ENCODE data around the gene SHISA9. TPM values are rescaled to one million over a fixed set of nuclear protein-coding genes. Genes with fewer than 3 reads are reported as not detected.
"Not testable (repeated sequence)": the region's sequence is repeated elsewhere in the genome, so short reads cannot be mapped to it uniquely, and the experiment has no call there.

SHISA9 gene
- total and polyA plus RNA-seq, 2 donors from 2014 or later, result 0.95 to 2.8 TPM

GRCh38 chr16:12917246-12917645 lies 15.8 kb downstream of the SHISA9 start:
- TF ChIP-seq CTCF (IDR thresholded peaks at IDR 0.05; ENCODE audit: borderline replicate concordance, extremely low read depth, insufficient read depth), result no peak
- FAIRE-seq (no peak), DNase-seq (no peak)
- H3K27ac ChIP-seq (ENCODE audit: low read depth in 2 of 2, low read length in 2 of 2), result no peak overlapping the region
- intact Hi-C loops (cut with DNase I), result no loop called here
- no peaks in the 10 kb centered on the region for H3K27me3 ChIP-seq (ENCODE audit: control insufficient read depth, insufficient read depth, low read length)
- H3K36me3 ChIP-seq (ENCODE audit: control insufficient read depth in 2 of 3, insufficient read depth in 3 of 3, low read length in 3 of 3), result no peaks in the 10 kb centered on the region
- H3K9ac ChIP-seq (ENCODE audit: low read length in 3 of 3), result no peak overlapping the region
- H3K9me3 ChIP-seq (ENCODE audit: control insufficient read depth in 2 of 3, insufficient read depth in 1 of 3, low read length in 3 of 3), result no peaks in the 10 kb centered on the region
- H3K4me3 ChIP-seq (ENCODE audit: low read length in 3 of 3), result no peak overlapping the region
- no peaks in the 10 kb centered on the region for H3K4me1 ChIP-seq (ENCODE audit: control insufficient read depth in 2 of 3, insufficient read depth in 2 of 3, low read depth in 1 of 3, low read length in 3 of 3)

GRCh38 chr16:12917653-12918052 lies 16.3 kb downstream of the SHISA9 start:
- TF ChIP-seq CTCF (IDR thresholded peaks at IDR 0.05; ENCODE audit: borderline replicate concordance, extremely low read depth, insufficient read depth), result no peak
- Histone ChIP-seq H3K36me3 (ENCODE audit: control insufficient read depth in 2 of 3, insufficient read depth in 3 of 3, low read length in 3 of 3) (no peaks in the 10 kb centered on the region), H3K9ac (ENCODE audit: low read length in 3 of 3) (no peak overlapping the region), H3K4me3 (ENCODE audit: low read length in 3 of 3) (no peak overlapping the region), H3K9me3 (ENCODE audit: control insufficient read depth in 2 of 3, insufficient read depth in 1 of 3, low read length in 3 of 3) (no peaks in the 10 kb centered on the region), H3K27ac (ENCODE audit: low read depth in 2 of 2, low read length in 2 of 2) (no peak overlapping the region), H3K27me3 (ENCODE audit: control insufficient read depth, insufficient read depth, low read length) (no peaks in the 10 kb centered on the region), H3K4me1 (ENCODE audit: control insufficient read depth in 2 of 3, insufficient read depth in 2 of 3, low read depth in 1 of 3, low read length in 3 of 3) (no peaks in the 10 kb centered on the region)
- no peak for DNase-seq
- no peak for FAIRE-seq
- intact Hi-C loops (cut with DNase I), result no loop called here

- Histone ChIP-seq H3K4me3 (ENCODE audit: low read length in 3 of 3) (no peak overlapping the region), H3K9ac (ENCODE audit: low read length in 3 of 3) (no peak overlapping the region), H3K27me3 (ENCODE audit: control insufficient read depth, insufficient read depth, low read length) (no peaks in the 10 kb centered on the region), H3K9me3 (ENCODE audit: control insufficient read depth in 2 of 3, insufficient read depth in 1 of 3, low read length in 3 of 3) (no peaks in the 10 kb centered on the region), H3K36me3 (ENCODE audit: control insufficient read depth in 2 of 3, insufficient read depth in 3 of 3, low read length in 3 of 3) (no peaks in the 10 kb centered on the region), H3K4me1 (ENCODE audit: control insufficient read depth in 2 of 3, insufficient read depth in 2 of 3, low read depth in 1 of 3, low read length in 3 of 3) (no peaks in the 10 kb centered on the region), H3K27ac (ENCODE audit: low read depth in 2 of 2, low read length in 2 of 2) (no peak overlapping the region)
- DNase-seq (no peak), FAIRE-seq (no peak)
- intact Hi-C loops (cut with DNase I), result no loop called here
- no peak for TF ChIP-seq CTCF (IDR thresholded peaks at IDR 0.05; ENCODE audit: borderline replicate concordance, extremely low read depth, insufficient read depth)
These were observed 19.3 kb downstream of the SHISA9 start for GRCh38 chr16:12920739-12921138.

GRCh38 chr16:12923640-12924039 lies 22.2 kb downstream of the SHISA9 start:
- H3K36me3 ChIP-seq (ENCODE audit: control insufficient read depth in 2 of 3, insufficient read depth in 3 of 3, low read length in 3 of 3); H3K27ac ChIP-seq (ENCODE audit: low read depth in 2 of 2, low read length in 2 of 2); H3K9ac ChIP-seq (ENCODE audit: low read length in 3 of 3); H3K27me3 ChIP-seq (ENCODE audit: control insufficient read depth, insufficient read depth, low read length); DNase-seq; FAIRE-seq; intact Hi-C loops (cut with DNase I); H3K9me3 ChIP-seq (ENCODE audit: control insufficient read depth in 2 of 3, insufficient read depth in 1 of 3, low read length in 3 of 3); H3K4me1 ChIP-seq (ENCODE audit: control insufficient read depth in 2 of 3, insufficient read depth in 2 of 3, low read depth in 1 of 3, low read length in 3 of 3); H3K4me3 ChIP-seq (ENCODE audit: low read length in 3 of 3): not testable (repeated sequence)

All from kidney (tissue), 14 donors.